ENCODE measurements around the gene CGB7. TPM values are rescaled to one million over a fixed set of nuclear protein-coding genes. Genes with fewer than 3 reads are reported as not detected.
"Not testable (repeated sequence)": the region's sequence is repeated elsewhere in the genome, so short reads cannot be mapped to it uniquely, and the experiment has no call there.

CGB7 gene
- total RNA-seq, 6 donors from 2014 or later: 0.22 to 5.2 (median 0.55) TPM

DNA sequence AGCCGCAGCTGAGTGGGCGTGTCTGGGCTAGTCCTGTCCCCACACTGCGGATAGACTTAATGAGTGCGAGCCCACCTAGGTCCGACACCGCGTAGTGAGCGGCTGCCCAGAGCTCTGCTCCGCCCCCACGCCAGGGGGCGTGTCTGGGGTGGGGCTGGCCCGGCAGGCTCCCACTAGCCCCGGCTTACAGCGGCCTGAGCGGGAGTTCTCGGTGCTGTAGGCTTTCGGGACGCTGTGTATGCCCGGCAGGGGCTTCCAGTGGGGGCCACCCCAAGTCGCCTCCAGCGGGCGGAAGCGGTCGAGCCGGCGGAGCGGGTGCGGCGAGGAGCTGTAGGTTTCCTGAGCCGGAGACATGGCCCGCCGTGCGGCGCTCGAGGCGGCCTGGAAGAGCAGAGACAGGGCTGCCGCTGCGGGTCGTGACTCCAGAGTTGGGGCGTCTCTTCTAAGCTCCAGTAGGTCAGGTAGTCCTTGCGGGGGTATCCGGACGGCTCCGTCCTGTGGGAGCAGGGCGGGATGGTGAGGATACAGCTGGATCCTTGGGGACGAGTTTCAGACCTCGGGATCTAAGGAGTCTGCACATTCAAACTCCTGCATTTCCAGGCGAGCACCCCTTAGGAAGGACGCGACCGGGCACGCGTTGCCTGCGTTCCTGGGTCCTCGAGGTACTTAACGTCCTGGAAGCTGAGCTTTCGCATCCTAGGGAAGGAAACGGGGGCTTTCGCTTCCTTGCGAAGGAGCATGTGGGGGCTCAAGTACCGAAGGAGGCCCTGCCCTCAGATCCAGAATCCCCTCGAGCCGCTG, 1.2 kb downstream of the CGB7 start:
- peak; percentile 57 to 93 for DNase-seq
- peak overlapping the region in 1 of 4 donors; percentile 40 for H3K27ac ChIP-seq
- no peaks in the 10 kb centered on the region for H3K36me3 ChIP-seq
- no peaks in the 10 kb centered on the region for H3K9me3 ChIP-seq
- H3K27me3 ChIP-seq: peaks cover 0 to 13% (median 3%) of the 10 kb centered on the region in 4 donors
- ATAC-seq (ENCODE audit: low FRiP score in 2 of 2): peak; percentile 87 to 91
- H3K4me1 ChIP-seq: peaks cover 16 to 27% (median 22%) of the 10 kb centered on the region in 4 donors
- H3K4me3 ChIP-seq: peak overlapping the region; percentile 43 to 55 (median 50)
- WGBS, 2 donors: 3% methylated on average over 52 of the region's 63 CpGs; no CpG with 5 or more reads in 1 of the 2 donors
- TF ChIP-seq EP300 (IDR thresholded peaks at IDR 0.05) (no peak), POLR2A (IDR thresholded peaks at IDR 0.05) (no peak), POLR2AphosphoS5 (IDR thresholded peaks at IDR 0.05) (no peak)
- TF ChIP-seq, protein P1, sequence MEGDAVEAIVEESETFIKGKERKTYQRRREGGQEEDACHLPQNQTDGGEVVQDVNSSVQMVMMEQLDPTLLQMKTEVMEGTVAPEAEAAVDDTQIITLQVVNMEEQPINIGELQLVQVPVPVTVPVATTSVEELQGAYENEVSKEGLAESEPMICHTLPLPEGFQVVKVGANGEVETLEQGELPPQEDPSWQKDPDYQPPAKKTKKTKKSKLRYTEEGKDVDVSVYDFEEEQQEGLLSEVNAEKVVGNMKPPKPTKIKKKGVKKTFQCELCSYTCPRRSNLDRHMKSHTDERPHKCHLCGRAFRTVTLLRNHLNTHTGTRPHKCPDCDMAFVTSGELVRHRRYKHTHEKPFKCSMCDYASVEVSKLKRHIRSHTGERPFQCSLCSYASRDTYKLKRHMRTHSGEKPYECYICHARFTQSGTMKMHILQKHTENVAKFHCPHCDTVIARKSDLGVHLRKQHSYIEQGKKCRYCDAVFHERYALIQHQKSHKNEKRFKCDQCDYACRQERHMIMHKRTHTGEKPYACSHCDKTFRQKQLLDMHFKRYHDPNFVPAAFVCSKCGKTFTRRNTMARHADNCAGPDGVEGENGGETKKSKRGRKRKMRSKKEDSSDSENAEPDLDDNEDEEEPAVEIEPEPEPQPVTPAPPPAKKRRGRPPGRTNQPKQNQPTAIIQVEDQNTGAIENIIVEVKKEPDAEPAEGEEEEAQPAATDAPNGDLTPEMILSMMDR (IDR thresholded peaks at IDR 0.05): peak in 4 of 6 experiments; percentile 34 to 43 (median 36)

DNA sequence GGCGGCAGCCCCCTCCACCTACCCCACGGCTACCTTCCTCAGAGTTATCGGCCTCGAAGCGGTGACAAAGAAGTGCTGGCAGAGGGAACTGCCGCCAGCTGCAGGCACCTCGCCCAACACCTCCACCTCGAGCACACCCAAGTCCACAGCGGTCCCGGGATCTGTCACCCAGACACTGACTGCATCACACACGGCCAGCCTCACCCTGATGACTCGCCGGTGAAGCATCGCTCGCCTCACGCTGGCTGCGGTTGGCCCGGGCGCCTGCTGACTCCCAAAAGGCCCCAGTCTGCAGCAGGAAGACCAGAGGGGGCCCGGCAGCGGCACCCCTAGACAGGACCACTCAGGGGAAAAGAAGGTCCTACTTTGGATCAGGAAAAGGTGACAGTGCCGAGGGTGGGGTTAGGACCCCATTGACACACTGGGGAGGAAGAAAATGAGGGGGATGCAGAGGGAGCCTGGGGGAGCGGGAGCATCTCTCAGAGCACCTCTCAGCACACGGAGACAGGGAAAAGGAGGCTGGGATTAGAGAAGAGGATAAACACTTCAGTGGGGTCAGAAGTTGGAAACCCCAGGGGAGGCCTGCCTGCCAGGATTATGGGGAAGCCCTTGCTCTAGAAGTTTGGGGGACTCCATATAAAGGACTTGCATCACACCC, 7.0 kb downstream of the CGB7 start:
- WGBS, 2 donors: 66 to 84% methylated on average over 4 to 23 of the region's 24 CpGs
- not testable (repeated sequence) for H3K36me3 ChIP-seq; H3K27ac ChIP-seq; H3K4me3 ChIP-seq; ATAC-seq (ENCODE audit: low FRiP score in 2 of 2); DNase-seq; H3K4me1 ChIP-seq; H3K9me3 ChIP-seq; H3K27me3 ChIP-seq

DNA sequence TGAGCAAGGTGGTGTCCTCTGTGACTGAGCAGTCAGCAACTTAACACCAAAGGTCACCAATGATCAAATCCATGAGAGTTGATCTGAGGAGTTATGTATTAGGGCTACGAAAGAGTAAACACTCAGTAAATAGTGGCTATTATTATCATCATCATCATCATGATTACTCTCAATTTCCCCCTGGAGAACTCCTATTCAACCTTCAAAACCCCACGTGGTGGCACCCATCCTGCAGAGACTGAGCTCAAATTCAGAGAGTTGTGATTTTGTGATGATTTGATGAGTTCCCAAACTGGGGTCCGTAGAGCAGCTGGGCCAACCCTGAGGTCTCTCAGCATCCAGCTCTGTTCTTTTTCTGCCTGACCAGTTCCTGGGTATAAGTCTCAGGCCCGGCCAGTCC, 7.7 kb downstream of the CGB7 start:
- not testable (repeated sequence) for H3K4me1 ChIP-seq; H3K27ac ChIP-seq; ATAC-seq (ENCODE audit: low FRiP score in 2 of 2); H3K36me3 ChIP-seq; H3K9me3 ChIP-seq; DNase-seq; H3K27me3 ChIP-seq; H3K4me3 ChIP-seq
- WGBS, 2 donors: 86 to 88% methylated on average over 2 to 4 of the region's 4 CpGs

DNA sequence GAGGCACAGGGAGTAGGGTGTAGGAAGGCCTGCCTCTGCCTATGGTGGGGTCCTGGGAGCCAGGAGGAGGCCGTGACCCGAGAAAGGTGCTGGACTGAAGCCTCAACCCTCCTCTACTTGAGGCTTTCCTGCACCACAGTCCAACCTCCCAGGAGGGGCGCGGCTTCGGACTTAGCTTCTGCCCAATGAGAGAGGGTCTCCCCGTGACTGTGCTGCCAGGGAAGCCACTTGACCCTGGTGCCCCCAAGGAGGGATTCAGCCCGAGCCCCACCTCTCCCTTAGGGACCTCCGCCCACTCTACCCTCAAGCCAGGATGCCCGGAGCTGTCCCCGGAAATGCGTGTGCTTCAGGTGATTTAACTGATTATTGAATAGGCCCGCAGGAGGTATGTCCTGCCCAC, 8.5 kb downstream of the CGB7 start, which contains the start of gene CGB8:
Gene CGB8 (minus strand): TSS at position 101 of the 400 bp plus-strand sequence. CDS start 372 bp downstream, outside the sequence.
- not testable (repeated sequence) for H3K9me3 ChIP-seq; H3K27ac ChIP-seq; H3K4me3 ChIP-seq; H3K36me3 ChIP-seq; H3K4me1 ChIP-seq; ATAC-seq (ENCODE audit: low FRiP score in 2 of 2); H3K27me3 ChIP-seq; DNase-seq
- 72 to 80% methylated on average over 1 to 10 of the region's 12 CpGs for WGBS, 2 donors

DNA sequence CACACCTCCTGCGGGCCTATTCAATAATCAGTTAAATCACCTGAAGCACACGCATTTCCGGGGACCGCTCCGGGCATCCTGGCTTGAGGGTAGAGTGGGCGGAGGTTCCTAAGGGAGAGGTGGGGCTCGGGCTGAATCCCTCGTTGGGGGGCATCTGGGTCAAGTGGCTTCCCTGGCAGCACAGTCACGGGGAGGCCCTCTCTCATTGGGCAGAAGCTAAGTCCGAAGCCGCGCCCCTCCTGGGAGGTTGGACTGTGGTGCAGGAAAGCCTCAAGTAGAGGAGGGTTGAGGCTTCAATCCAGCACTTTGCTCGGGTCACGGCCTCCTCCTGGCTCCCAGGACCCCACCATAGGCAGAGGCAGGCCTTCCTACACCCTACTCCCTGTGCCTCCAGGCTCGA, 14.0 kb downstream of the CGB7 start, which contains the start of gene CGB5:
Gene CGB5 (plus strand): TSS at position 301 of the 400 bp plus-strand sequence. CDS start 362 bp downstream, outside the sequence.
- 80 to 83% methylated on average over 4 to 8 of the region's 15 CpGs for WGBS, 2 donors
- DNase-seq; ATAC-seq (ENCODE audit: low FRiP score in 2 of 2): not testable (repeated sequence)

DNA sequence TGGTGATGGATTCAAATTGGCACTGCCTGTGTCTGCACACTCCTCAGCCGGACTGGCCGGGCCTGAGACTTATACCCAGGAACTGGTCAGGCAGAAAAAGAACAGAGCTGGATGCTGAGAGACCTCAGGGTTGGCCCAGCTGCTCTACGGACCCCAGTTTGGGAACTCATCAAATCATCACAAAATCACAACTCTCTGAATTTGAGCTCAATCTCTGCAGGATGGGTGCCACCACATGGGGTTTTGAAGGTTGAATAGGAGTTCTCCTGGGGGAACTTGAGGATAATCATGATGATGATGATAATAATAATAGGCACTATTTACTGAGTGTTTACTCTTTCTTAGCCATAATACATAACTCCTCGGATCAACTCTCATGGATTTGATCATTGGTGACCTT, 14.9 kb downstream of the CGB7 start:
- not testable (repeated sequence) for H3K27ac ChIP-seq; H3K27me3 ChIP-seq; H3K4me3 ChIP-seq; DNase-seq; H3K4me1 ChIP-seq; ATAC-seq (ENCODE audit: low FRiP score in 2 of 2); H3K9me3 ChIP-seq; H3K36me3 ChIP-seq
- 80 to 83% methylated on average over 4 of the region's 4 CpGs for WGBS, 2 donors

More for the DNA sequence above, 14.0 kb downstream of the CGB7 start, which contains the start of gene CGB5:
- H3K27ac ChIP-seq, H3K4me1 ChIP-seq, H3K36me3 ChIP-seq, H3K4me3 ChIP-seq, H3K9me3 ChIP-seq, H3K27me3 ChIP-seq: not testable (repeated sequence)

DNA sequence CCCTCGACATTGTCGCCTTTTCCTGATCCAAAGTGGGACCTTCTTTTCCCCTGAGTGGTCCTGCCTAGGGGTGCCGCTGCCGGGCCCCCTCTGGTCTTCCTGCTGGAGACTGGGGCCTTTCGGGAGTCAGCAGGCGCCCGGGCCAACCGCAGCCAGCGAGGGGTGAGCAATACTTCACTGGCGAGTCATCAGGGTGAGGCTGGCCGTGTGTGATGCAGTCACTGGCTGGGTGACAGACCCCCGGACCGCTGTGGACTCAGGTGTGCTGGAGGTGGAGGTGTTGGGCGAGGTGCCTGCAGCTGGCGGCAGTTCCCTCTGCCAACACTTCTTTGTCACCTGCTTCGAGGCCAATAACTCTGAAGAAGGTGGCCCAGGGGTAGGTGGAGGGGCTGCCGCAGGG, 15.4 kb downstream of the CGB7 start:
- TF ChIP-seq POLR2AphosphoS5 (IDR thresholded peaks at IDR 0.05) (no peak), EP300 (IDR thresholded peaks at IDR 0.05) (no peak), POLR2A (IDR thresholded peaks at IDR 0.05) (no peak)
- TF ChIP-seq, protein P1 (IDR thresholded peaks at IDR 0.05): no peak
- H3K36me3 ChIP-seq: no peaks in the 10 kb centered on the region
- DNase-seq: no peak
- H3K27ac ChIP-seq: no peak overlapping the region
- H3K4me3 ChIP-seq: no peak overlapping the region
- 70 to 80% methylated on average over 6 to 14 of the region's 17 CpGs for WGBS, 2 donors
- no peaks in the 10 kb centered on the region for H3K27me3 ChIP-seq
- H3K9me3 ChIP-seq: no peaks in the 10 kb centered on the region
- H3K4me1 ChIP-seq: no peaks in the 10 kb centered on the region
- ATAC-seq (ENCODE audit: low FRiP score in 2 of 2): no peak

DNA sequence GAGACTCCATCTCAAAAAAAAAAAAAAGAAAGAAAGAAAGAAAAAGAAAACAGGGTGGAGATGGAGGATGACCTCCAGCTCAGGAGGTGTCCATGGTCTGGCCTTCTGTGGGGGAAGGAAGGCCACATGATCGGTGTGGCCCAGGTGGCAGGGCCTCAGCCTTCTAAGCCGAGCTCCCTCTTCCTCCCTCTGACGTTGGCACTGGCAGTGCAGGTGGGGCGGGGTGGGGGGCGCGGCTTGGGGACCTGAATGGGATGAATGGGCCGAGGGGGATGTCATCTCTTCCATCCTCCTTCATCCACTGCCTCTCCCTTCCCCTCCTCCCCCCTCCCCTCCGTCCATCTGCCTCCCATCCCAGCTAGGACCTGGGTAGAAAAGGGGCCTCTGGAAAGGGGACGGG, 17.8 kb downstream of the CGB7 start:
- not testable (repeated sequence) for ATAC-seq (ENCODE audit: low FRiP score in 2 of 2); H3K36me3 ChIP-seq; H3K9me3 ChIP-seq; H3K27me3 ChIP-seq; H3K4me3 ChIP-seq; H3K27ac ChIP-seq; DNase-seq; H3K4me1 ChIP-seq
- WGBS, 2 donors: 50 to 55% methylated on average over 8 to 9 of the region's 9 CpGs

DNA sequence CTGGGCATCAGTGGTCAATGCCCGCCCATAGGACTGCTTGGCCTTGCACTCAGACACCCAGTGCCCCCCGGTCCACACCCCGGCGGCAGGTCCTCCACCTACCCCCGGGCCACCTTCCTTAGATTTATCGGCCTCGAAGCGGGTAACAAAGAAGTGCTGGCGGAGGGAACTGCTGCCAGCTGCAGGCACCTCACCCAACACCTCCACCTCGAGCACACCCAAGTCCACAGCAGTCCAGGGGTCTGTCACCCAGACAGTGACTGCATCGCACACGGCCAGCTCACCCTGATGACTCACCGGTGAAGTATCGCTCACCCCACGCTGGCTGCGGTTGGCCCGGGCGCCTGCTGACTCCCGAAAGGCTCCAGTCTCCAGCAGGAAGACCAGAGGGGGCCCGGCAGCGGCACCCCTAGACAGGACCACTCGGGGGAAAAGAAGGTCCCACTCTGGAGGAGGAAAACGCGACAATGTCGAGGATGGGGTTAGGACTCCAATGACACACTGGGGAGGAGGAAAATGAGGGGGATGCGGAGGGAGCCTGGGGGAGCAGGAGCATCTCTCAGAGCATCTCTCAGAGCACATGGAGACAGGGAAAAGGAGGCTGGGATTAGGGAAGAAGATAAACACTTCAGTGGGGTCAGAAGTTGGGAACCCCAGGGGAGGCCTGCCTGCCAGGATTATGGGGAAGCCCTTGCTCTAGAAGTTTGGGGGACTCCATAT, 18.8 kb downstream of the CGB7 start:
- DNase-seq; H3K4me1 ChIP-seq; H3K27ac ChIP-seq; H3K9me3 ChIP-seq; ATAC-seq (ENCODE audit: low FRiP score in 2 of 2); H3K4me3 ChIP-seq; H3K27me3 ChIP-seq; H3K36me3 ChIP-seq: not testable (repeated sequence)
- WGBS, 2 donors: 86 to 89% methylated on average over 9 to 25 of the region's 26 CpGs

DNA sequence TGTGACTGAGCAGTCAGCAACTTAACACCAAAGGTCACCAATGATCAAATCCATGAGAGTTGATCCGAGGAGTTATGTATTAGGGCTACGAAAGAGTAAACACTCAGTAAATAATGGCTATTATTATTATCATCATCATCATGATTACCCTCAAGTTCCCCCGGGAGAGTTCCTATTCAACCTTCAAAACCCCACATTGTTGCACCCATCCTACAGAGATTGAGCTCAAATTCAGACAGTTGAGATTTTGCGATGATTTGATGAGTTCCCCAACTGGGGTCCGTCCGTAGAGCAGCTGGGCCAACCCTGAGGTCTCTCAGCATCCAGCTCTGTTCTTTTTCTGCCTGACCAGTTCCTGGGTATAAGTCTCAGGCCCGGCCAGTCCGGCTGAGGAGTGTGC, 19.4 kb downstream of the CGB7 start:
- H3K27ac ChIP-seq; H3K9me3 ChIP-seq; H3K4me3 ChIP-seq; ATAC-seq (ENCODE audit: low FRiP score in 2 of 2); H3K27me3 ChIP-seq; H3K36me3 ChIP-seq; H3K4me1 ChIP-seq; DNase-seq: not testable (repeated sequence)
- WGBS, 2 donors: 88 to 94% methylated on average over 4 to 7 of the region's 8 CpGs

Data from upper lobe of left lung (tissue), 6 donors.